Measurements from ENCODE around the gene KLHL29.

The KLHL29 gene

DNA sequence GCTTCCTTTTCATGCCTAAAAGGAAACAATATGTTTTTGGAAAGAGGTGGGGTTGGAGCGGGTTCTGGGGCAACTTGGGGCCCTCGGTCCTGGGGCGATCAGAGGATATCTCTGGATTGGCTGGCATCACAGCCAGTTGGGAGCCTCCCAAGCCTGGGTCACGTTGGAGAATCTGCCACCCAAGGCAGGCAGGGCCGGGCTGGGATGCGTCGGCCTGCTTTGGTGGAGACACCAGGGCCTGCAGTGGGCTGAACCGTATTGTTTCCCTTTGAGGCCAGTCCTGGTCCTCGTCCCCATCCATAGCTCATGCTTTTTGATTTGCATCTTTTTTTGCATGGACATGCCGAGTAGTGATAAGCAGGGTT is 306.1 kb downstream of the KLHL29 start:
- TF ChIP-seq CTCF (IDR thresholded peaks at IDR 0.05), result no peak

GRCh38 chr2:23691565-23691964 is 306.6 kb downstream of the KLHL29 start:
- TF ChIP-seq CTCF (IDR thresholded peaks at IDR 0.05), result no peak

DNA sequence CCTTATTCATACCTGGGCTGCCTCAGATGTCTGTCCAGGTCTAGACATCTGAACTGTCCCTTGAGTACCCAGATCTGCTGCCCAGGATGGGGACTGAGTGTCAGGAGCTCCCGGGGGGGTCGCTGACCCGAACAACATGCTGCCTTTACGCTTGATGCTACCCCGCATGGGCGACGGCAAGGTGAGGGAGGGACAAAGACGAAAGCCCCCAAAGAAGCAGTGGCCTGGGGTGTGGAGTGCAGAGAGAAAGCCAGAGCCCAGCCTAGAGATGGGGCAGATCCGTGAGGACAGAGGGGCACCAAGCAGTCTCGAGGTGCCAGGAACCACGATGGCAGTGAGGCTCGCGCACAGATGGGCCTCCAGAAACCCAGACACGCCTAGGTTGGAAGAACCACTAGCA is 307.3 kb downstream of the KLHL29 start:
- TF ChIP-seq CTCF (IDR thresholded peaks at IDR 0.05), result no peak

- no peak for TF ChIP-seq CTCF (IDR thresholded peaks at IDR 0.05)
These were observed 308.0 kb downstream of the KLHL29 start for GRCh38 chr2:23692851-23693605.

DNA sequence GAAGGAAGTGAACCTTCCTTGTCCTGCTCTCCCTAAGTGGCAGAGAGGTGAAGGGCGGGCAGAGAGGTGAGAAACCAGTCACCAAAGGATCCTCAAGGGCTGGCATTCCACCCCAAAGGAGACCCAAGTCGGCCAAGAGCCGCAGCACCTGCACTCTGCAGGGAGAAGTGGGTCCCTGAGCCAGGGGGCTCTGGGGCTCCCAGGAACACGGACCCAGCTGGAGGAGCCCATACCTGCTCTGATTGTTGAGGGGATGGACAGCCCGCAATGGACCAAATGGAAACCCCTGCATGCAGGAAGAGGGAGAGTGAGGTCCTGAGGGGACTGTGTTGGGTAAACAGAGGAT is 308.6 kb downstream of the KLHL29 start:
- TF ChIP-seq CTCF (IDR thresholded peaks at IDR 0.05), result no peak

DNA sequence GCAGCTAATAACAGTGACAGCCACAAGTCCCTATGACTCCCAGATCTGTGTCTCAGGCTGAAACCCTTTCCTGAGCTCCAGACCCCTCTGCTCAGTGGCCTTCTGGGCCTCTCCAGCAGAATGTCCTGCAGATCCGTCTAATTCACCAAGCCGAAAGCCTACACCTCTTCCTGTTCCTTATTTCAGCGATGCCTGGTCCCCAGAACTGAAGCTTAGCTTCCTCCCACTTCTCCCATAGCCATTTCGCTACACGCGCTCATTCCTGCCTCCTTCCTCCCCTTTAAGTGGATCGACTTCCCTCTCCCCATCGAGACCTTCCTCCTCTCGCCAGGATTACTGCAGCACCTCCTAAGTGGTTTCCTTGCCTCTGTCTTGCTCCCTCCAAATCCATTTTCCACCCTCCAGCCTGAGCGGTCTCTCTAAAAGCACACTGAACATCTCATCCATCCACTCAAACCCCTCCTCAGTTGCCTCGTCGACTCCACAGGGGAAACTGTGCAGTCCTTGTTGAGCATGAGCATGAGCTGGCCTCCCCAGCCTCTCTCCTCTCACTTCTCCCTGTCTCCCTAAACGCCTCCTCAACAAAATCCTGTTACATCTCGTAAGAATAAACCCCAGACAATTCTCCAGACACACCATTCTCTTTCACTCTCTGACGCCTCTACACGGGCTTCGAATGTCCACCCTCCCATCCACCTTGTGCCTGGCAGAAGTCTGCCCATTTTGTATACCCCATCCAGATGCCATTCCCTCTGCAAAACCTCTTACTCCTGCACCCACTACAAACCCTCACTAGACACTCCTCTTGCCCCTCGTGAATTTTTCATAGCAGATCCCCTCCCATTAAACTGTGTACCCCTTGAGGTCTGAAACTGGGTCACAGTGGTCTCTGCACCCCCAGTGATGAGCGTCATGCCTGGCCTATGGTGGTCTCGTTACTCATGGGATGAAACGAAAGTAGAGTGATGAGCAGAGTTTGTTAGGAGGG is 309.4 kb downstream of the KLHL29 start:
- TF ChIP-seq CTCF (IDR thresholded peaks at IDR 0.05), result no peak

GRCh38 chr2:23695214-23695889 is 310.4 kb downstream of the KLHL29 start:
- no peak for TF ChIP-seq CTCF (IDR thresholded peaks at IDR 0.05)

Measured in LNCAP (cell line).